Activated T-cell treated with anti-CD3 and anti-CD28 coated beads, Interleukin-2, amount 50 U/mL, for 24 hours (primary cell): Measurements from ENCODE around the gene ZC3H12D.
A peak's percentile ranks its signal among the peaks of the same experiment; 100 is the strongest.

ENCODE experiments used
- DNase-seq: peaks from one replicate; pipeline ENCODE4 v3.0.0-alpha.2; 2020
- H3K27ac Mint-ChIP-seq: 2 replicates; pipeline ENCODE4 v1.8.0; 2020; ENCODE audit warnings: mild to moderate bottlenecking, mixed read lengths
- H3K27me3 Mint-ChIP-seq: 2 replicates; pipeline ENCODE4 v1.8.0; 2020; ENCODE audit warnings: mixed read lengths
- H3K36me3 Mint-ChIP-seq: 2 replicates; pipeline ENCODE4 v1.8.0; 2020; ENCODE audit warnings: low read depth, mixed read lengths
- H3K4me1 Mint-ChIP-seq: 2 replicates; pipeline ENCODE4 v1.8.0; 2020; ENCODE audit warnings: low read depth, mixed read lengths
- H3K4me3 Mint-ChIP-seq: 2 replicates; pipeline ENCODE4 v1.8.0; 2020; ENCODE audit warnings: mild to moderate bottlenecking, moderate library complexity, mixed read lengths
- H3K9me3 Mint-ChIP-seq: 2 replicates; pipeline ENCODE4 v1.8.0; 2020; ENCODE audit warnings: mixed read lengths

Gene ZC3H12D

GRCh38 chr6:149458806-149459205, 26.0 kb downstream of the ZC3H12D start:
- no peaks in the 10 kb centered on the region for H3K9me3 Mint-ChIP-seq
- H3K27me3 Mint-ChIP-seq = no peaks in the 10 kb centered on the region
- H3K4me1 Mint-ChIP-seq = peaks cover 29% of the 10 kb centered on the region
- H3K36me3 Mint-ChIP-seq = peaks cover 88% of the 10 kb centered on the region
- DNase-seq = no peak
- H3K4me3 Mint-ChIP-seq = no peak overlapping the region
- H3K27ac Mint-ChIP-seq = no peak overlapping the region

- Mint-ChIP-seq H3K36me3 (peaks cover 88% of the 10 kb centered on the region), H3K9me3 (no peaks in the 10 kb centered on the region), H3K27me3 (no peaks in the 10 kb centered on the region), H3K4me3 (no peak overlapping the region), H3K27ac (no peak overlapping the region), H3K4me1 (peaks cover 26% of the 10 kb centered on the region)
- no peak for DNase-seq
Measured at GRCh38 chr6:149458196-149458595, 26.6 kb downstream of the ZC3H12D start.

DNA sequence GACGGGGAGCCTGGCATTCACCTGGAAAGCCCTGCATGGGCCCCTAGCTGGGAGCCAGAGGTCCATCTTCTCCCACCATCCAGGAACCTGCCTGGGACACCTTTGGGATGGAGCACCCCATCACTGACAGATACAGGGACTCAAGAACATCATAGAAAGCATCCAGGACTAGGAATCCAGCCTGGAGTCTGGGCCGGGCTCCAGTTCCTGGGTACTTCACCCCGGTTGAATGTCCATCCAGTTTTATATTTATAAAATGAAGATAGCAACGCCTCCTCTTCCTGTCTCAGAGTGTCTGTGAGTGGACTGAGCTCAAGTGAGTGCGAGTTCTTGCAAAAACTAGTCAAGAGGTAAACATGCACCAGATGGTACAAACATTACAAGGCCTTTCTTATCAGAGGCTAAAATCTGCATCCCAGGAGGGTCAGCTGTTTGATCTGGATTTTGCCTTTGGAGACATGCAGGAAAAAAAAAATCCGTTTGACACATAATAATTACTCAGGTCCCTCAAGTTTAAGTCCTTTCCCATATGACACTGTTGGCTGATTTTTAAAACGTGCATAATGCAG, 27.4 kb downstream of the ZC3H12D start:
- DNase-seq = no peak
- Mint-ChIP-seq H3K36me3 (peaks cover 88% of the 10 kb centered on the region), H3K4me3 (no peak overlapping the region), H3K9me3 (no peaks in the 10 kb centered on the region), H3K4me1 (peaks cover 22% of the 10 kb centered on the region), H3K27me3 (no peaks in the 10 kb centered on the region), H3K27ac (no peak overlapping the region)

DNA sequence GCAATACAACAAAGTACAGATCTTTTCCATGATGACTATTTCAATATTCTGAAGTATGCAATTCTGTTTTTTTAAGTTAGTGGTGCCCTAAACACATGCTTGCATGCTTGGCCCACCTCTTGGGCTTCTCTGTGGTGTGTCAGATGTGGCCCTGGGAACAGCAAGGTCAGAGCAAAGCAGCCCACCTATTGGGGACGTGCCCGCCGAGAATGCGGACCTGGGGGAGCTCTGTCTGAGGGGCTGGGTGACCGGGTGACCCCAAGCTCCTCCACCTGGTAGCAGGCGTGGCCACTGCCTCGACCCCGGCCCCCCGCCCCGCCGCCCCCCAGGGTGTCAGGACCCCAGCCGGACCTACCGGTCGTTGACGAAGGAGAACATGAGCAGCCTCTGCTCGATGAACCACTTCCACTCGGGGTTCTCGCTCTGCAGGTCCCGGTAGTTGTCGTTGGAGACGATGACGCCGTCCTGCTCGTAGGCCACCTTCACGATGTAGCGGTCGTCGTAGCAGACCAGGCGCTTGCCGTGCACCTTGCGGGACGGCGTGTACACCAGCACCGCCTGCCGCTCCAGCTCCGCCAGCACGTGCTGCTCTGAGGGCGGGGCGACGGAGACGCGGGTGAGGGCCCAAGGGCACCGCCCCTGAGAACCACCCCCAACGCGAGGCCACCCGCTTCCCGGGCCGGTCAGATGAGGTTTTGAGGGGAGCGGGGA, 28.3 kb downstream of the ZC3H12D start:
- H3K27me3 Mint-ChIP-seq = no peaks in the 10 kb centered on the region
- no peak for DNase-seq
- no peak overlapping the region for H3K4me3 Mint-ChIP-seq
- H3K36me3 Mint-ChIP-seq = peaks cover 88% of the 10 kb centered on the region
- no peaks in the 10 kb centered on the region for H3K9me3 Mint-ChIP-seq
- H3K27ac Mint-ChIP-seq = no peak overlapping the region
- peaks cover 22% of the 10 kb centered on the region for H3K4me1 Mint-ChIP-seq

DNA sequence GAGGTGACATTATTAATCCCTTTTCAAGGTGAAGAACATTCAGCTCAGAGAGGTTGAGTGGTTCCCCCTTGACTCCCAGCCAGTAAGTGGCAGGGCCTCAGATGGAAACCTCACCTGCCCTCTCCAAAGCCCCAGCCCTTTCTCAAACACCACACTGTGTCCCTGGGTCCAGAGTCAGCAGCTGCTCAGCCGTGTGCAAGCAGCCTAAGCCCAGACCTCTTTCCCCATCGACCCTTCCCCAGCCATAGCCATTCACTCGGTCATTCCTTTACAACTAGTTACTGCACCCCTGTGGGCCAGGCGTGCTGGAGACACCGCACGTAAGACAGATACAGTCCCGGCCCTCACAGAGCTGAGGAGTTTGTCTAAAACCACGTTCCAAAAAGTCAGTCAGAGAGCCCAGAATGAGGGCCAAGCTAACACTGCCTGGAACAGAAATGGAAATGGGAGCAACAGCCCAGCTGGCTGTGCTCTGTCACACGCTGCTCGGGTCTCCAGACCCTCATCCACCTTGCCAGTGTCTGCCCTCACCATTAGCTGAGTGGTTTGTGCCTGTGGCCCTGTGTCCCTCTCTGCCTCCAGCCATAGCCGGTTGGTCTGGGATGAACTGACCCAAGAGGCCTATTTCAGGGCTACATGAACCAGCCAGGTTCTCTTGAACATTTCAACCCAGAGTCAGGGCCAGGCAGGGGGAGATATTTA, 29.6 kb downstream of the ZC3H12D start:
- Mint-ChIP-seq H3K4me3 (no peak overlapping the region), H3K27ac (peak overlapping the region; percentile 28), H3K36me3 (peaks cover 81% of the 10 kb centered on the region), H3K9me3 (no peaks in the 10 kb centered on the region), H3K4me1 (peaks cover 21% of the 10 kb centered on the region), H3K27me3 (no peaks in the 10 kb centered on the region)
- no peak for DNase-seq

- no peak for DNase-seq
- Mint-ChIP-seq H3K4me1 (peaks cover 14% of the 10 kb centered on the region), H3K27ac (no peak overlapping the region), H3K27me3 (no peaks in the 10 kb centered on the region), H3K36me3 (peaks cover 81% of the 10 kb centered on the region), H3K4me3 (no peak overlapping the region), H3K9me3 (no peaks in the 10 kb centered on the region)
Measured at GRCh38 chr6:149454346-149454848, 30.4 kb downstream of the ZC3H12D start.

DNA sequence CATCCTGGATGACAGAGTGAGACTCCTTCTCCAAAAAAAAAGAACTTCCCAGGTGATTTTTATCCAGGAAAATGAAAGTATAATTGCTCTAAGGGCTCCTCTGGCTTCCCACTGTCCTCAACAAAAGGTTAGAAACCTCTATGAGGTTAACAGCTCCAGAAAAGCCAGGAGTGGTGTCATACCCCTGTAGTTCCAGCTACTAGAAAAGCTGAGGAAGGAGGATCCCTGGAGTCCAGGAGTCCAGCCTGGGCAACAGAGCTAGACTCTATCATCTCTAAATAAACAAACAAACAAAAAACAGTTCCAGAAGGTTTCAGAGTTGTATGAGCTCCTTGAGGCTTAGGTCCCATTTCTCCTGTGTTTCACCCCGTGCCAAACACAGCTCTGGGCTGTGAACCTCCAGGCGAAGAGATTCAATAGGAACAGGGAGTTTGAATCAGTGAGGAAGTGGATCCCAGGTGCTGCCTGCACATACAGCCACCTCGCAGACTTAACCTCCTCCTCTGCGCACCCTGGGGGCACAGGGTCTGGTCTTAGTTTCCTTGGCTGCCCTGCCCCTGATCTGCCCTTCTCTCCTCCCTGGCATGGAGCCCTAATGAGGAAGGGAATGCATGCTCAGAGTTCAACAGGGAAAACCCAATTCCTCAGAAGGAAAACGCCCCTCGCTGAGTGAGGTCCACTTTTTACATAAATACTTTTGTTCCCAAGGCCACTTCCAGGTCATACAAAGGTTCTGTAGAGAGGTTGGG, 31.0 kb downstream of the ZC3H12D start:
- H3K27me3 Mint-ChIP-seq = no peaks in the 10 kb centered on the region

DNA sequence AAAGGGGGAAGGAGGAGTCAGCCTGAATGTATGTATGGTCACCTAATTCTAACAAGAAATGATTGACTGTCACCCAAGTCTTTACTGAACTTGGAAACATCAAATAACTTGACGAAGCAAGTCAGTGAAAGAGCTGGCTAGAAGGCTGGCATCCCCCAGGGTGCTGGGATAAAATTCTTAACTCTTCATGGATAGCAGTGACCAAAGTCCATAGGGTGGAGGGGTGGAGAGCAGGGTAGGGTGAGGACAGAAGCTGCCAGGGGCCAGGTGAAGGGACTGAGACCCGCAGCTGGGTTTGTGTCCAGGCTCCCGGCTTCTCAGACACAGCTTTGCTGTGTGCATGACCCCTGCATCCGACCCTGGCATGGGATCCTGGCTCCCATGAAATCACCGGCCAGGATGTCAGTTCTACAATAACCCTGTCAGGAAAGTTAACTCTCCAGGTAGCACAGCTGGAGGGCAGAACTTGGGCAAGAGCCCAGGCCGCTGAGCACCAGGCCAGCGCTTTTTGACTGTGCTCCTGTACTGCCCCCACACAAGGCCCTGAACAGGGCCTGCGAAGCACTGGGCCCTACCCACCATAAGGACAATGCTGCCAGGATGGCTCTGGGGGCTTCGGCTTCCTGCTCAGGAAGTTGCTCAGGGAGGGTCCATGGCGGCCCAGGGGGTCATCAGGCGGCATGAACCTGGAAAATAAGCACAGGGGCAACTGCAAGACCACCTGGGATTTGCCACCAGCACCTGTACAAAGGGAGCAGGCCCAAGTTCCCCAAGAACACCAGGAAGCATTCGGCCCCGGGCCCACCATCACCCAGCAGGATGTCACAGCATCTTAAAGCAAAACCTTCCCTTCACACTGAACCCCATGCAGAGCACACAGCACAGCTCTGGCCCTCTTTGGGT, 32.5 kb downstream of the ZC3H12D start:
- Mint-ChIP-seq H3K27me3 (no peaks in the 10 kb centered on the region), H3K4me3 (no peak overlapping the region), H3K27ac (no peak overlapping the region), H3K36me3 (peaks cover 73% of the 10 kb centered on the region), H3K9me3 (no peaks in the 10 kb centered on the region), H3K4me1 (no peaks in the 10 kb centered on the region)
- no peak for DNase-seq

More for the DNA sequence above, 31.0 kb downstream of the ZC3H12D start:
- Mint-ChIP-seq H3K9me3 (no peaks in the 10 kb centered on the region), H3K4me3 (no peak overlapping the region), H3K4me1 (peaks cover 8% of the 10 kb centered on the region), H3K27ac (no peak overlapping the region), H3K36me3 (peaks cover 79% of the 10 kb centered on the region)
- DNase-seq = no peak

GRCh38 chr6:149451376-149452036, 33.3 kb downstream of the ZC3H12D start:
- DNase-seq = peak; percentile 48
- Mint-ChIP-seq H3K9me3 (no peaks in the 10 kb centered on the region), H3K27me3 (no peaks in the 10 kb centered on the region), H3K36me3 (peaks cover 68% of the 10 kb centered on the region), H3K4me1 (no peaks in the 10 kb centered on the region), H3K27ac (no peak overlapping the region), H3K4me3 (no peak overlapping the region)

DNA sequence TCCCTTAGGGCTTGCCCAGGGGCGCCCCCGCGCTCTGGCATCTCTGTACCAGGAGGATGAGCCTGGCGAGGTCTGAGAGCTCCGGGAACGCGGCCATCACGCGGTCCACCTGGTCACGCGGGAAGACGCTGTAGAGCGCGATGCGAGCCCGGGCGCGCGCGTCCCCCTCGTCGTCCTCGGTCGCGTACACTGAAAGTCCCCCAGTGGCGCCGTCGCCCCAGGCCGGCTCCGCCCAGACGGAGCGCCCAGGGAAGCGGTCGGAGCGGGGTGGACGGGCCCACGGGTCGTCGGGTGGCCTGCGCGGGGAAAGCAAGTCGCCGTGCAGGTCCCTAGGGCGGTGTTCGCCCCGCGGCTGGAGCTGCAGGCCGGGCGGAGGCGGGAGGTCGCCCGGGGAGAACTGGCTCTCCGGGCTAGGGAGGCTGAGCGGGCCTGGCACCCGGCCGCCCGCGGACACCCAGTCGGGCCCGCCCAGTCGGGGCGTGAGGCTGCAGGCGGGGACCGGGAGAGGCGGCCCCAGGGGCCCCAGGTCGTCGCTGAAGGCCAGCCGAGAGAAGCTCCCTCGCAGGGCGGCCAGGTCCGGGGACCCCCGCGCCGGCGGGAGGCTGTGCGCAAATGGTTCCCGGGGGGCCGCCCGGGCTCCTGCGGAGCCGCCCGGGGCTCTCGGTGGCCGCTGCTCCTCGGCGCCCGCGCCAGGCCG, 34.0 kb downstream of the ZC3H12D start:
- H3K27me3 Mint-ChIP-seq = no peaks in the 10 kb centered on the region
- H3K4me3 Mint-ChIP-seq = peak overlapping the region; percentile 10
- H3K36me3 Mint-ChIP-seq = peaks cover 65% of the 10 kb centered on the region
- H3K9me3 Mint-ChIP-seq = no peaks in the 10 kb centered on the region
- no peak for DNase-seq
- H3K4me1 Mint-ChIP-seq = peaks cover 3% of the 10 kb centered on the region
- no peak overlapping the region for H3K27ac Mint-ChIP-seq

DNA sequence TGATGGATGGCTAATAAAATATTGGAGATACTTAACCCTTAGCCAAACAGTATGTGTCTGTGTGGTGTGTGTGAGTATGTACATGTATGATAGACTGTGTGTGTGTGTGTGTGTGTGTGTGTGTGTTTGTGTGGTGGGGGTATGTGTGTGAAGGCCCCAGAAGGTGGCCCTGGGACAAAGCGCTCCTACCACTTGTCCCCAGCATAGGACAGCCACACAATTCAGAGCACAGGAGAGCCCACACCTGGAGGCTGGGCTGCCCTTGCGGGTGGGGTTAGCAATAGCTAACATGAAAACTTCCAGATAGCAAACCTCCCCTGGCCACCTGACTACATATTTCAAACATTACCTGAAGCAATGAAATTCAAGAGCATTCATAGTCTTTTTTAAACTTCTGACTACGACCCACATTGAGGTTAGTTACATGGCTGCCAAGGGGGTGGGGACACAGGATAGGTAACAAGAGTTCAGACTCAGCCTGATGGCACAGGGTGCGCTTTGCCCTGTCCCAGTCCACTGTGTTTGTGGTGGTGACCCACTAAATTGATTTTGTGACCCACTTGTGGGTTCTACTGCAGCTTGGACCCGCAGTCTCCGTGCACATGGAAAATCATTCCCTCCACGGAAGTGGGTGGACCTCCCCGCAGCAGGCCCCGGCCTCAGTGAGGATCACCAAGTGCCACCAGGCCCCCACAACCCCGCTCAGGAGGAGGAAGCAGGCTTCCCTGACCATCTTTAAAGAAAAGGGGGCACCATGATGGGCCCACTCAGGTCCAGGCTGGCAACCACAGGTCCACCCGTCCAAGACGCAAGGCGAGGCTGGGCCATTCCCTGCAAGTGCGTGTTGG, 34.8 kb downstream of the ZC3H12D start:
- no peaks in the 10 kb centered on the region for H3K9me3 Mint-ChIP-seq
- H3K4me3 Mint-ChIP-seq = peak overlapping the region; percentile 10
- no peak for DNase-seq
- no peak overlapping the region for H3K27ac Mint-ChIP-seq
- H3K36me3 Mint-ChIP-seq = peaks cover 57% of the 10 kb centered on the region
- no peaks in the 10 kb centered on the region for H3K27me3 Mint-ChIP-seq
- H3K4me1 Mint-ChIP-seq = peaks cover 9% of the 10 kb centered on the region

DNA sequence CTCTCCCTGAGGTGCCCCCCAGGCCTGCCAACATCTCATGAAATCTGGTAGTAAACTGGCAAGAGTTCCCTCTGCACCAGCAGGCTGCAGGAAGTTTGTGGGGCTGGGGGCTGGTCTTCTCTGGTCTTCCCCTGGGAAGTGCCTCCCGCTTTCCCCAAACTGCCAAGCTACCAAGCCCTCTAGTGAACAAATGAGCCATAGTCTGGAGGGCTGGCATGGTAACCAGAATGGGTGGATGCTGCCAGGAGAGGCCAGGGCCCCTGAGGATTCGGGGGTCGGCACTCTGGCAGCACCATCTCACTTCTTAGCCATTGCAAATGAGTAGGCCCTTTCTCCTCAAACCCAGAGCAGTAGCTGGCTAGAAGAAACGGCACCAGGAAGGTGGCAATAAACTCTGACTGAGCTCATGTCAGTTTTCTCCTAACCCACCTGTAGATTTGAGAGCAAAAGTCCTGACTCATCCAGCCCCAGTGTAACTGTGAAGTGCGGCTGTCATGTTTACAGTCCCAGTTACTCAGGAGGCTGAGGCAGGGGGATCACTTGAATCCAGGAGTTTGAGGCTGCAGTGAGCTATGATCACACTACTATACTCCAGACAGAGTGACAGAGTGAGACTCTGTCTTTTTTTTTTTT, 35.9 kb downstream of the ZC3H12D start:
- no peaks in the 10 kb centered on the region for H3K27me3 Mint-ChIP-seq
- peaks cover 4% of the 10 kb centered on the region for H3K9me3 Mint-ChIP-seq
- peaks cover 13% of the 10 kb centered on the region for H3K4me1 Mint-ChIP-seq
- peak overlapping the region; percentile 44 for H3K27ac Mint-ChIP-seq
- peaks cover 51% of the 10 kb centered on the region for H3K36me3 Mint-ChIP-seq
- H3K4me3 Mint-ChIP-seq = no peak overlapping the region
- DNase-seq = no peak
